Suprapubic skin (tissue), 3 donors: ENCODE measurements around the gene C1orf122.

ENCODE experiments used
- POLR2A ChIP-seq, 2 donors: fragments of 450-650 bp; IDR thresholded peaks; one replicate each; pipeline ENCODE4 v1.6.1; 2017; ENCODE audit warnings: antibody characterized with exemption in 2 of 2, mild to moderate bottlenecking in 2 of 2, moderate library complexity in 2 of 2
- TF ChIP-seq, protein P1 (sequence below), 2 donors: fragments of 200-600 bp in 1 of 2; fragments of 450-650 bp in 1 of 2; sonication (generic) in 1 of 2; IDR thresholded peaks; one replicate each; pipeline ENCODE4 v1.5.1; 2016 to 2019; ENCODE audit warnings: antibody characterized with exemption in 2 of 2, mild to moderate bottlenecking in 1 of 2, moderate library complexity in 1 of 2

DNA sequence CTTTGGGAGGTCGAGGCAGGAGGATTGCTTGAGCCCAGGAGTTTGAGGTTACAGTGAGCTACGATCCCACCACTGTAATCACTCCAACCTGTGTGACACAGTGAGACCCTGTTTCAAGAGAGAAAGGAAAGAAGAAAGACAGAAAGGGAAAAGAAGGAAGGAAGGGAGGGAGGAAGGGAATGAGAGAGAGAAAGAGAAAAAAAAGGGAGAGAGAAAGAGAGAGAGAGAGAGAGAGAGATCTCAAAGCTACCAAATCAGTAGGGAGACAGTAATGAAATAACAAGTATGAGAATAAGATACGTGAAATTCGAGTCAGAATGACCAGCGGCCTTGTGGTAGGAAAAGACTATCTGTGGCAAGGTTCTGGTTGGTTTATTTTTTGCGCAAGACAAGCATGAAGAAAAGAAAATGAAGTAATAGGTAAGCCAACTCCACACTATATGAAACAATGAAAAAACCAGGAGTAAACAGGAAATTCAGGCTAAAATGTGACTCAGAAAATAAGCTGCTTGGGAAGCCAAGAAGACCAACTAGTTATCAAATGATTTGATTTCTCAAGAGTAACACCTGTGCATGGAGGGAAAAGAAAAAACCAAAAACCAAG is 42.9 kb downstream of the C1orf122 start:
- no peak for TF ChIP-seq POLR2A (IDR thresholded peaks at IDR 0.05)
- TF ChIP-seq, protein P1, sequence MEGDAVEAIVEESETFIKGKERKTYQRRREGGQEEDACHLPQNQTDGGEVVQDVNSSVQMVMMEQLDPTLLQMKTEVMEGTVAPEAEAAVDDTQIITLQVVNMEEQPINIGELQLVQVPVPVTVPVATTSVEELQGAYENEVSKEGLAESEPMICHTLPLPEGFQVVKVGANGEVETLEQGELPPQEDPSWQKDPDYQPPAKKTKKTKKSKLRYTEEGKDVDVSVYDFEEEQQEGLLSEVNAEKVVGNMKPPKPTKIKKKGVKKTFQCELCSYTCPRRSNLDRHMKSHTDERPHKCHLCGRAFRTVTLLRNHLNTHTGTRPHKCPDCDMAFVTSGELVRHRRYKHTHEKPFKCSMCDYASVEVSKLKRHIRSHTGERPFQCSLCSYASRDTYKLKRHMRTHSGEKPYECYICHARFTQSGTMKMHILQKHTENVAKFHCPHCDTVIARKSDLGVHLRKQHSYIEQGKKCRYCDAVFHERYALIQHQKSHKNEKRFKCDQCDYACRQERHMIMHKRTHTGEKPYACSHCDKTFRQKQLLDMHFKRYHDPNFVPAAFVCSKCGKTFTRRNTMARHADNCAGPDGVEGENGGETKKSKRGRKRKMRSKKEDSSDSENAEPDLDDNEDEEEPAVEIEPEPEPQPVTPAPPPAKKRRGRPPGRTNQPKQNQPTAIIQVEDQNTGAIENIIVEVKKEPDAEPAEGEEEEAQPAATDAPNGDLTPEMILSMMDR (IDR thresholded peaks at IDR 0.05): no peak
